Colonic mucosa (tissue), 4 donors: ENCODE data around the gene XRCC4. TPM values are rescaled to one million over a fixed set of nuclear protein-coding genes. Genes with fewer than 3 reads are reported as not detected.
"Not testable (repeated sequence)": the region's sequence is repeated elsewhere in the genome, so short reads cannot be mapped to it uniquely, and the experiment has no call there.

Experiments used
- DNase-seq: peaks from one replicate; pipeline ENCODE4 v3.0.0-alpha.2; 2020
- H3K27ac ChIP-seq: fragments of 200-600 bp; one replicate; pipeline ENCODE4 v1.8.0; 2021
- H3K27me3 ChIP-seq: fragments of 200-600 bp; one replicate; pipeline ENCODE4 v1.8.0; 2021
- H3K36me3 ChIP-seq: fragments of 200-600 bp; one replicate; pipeline ENCODE4 v1.8.0; 2021
- H3K4me1 ChIP-seq: fragments of 200-600 bp; one replicate; pipeline ENCODE4 v1.8.0; 2021; ENCODE audit warnings: mild to moderate bottlenecking
- H3K4me3 ChIP-seq: fragments of 200-600 bp; one replicate; pipeline ENCODE4 v1.8.0; 2021
- H3K9ac ChIP-seq, 2 donors: one replicate each; pipeline ENCODE4 v1.7.0; 2013; ENCODE audit warnings: control low read depth in 2 of 2, low read depth in 2 of 2, low read length in 2 of 2
- H3K9me3 ChIP-seq: fragments of 200-600 bp; one replicate; pipeline ENCODE4 v1.8.0; 2021
- intact Hi-C: fragments of 100-400 bp; cut with DNase I; formaldehyde crosslinking; loops from one replicate; pipeline ENCODE4 v1.14.1; 2022
- total RNA-seq, 2 donors: library from RNA; stranded (reverse); fragmentation: NEBNext Ultra II Directional in 1 of 2; extraction: Animal tissue kit (Norgen Biotek cat#: 25700) in 1 of 2; gene quantifications; one replicate each; pipeline ENCODE4 v1.2.1, GENCODE V29; 2021
- TF ChIP-seq, protein P1 (sequence below): fragments of 200-600 bp; IDR thresholded peaks from one replicate; pipeline ENCODE4 v1.8.0; 2022; ENCODE audit warnings: antibody characterized with exemption, mild to moderate bottlenecking
- donor health status: healthy.
- donor health status: DM: no; HTN: no; CAD: no.
- donor health status: DM: no; HTN: no; CAD: no.

Gene XRCC4
- total RNA-seq, 2 donors from 2014 or later = 5.7 to 8.7 TPM

DNA sequence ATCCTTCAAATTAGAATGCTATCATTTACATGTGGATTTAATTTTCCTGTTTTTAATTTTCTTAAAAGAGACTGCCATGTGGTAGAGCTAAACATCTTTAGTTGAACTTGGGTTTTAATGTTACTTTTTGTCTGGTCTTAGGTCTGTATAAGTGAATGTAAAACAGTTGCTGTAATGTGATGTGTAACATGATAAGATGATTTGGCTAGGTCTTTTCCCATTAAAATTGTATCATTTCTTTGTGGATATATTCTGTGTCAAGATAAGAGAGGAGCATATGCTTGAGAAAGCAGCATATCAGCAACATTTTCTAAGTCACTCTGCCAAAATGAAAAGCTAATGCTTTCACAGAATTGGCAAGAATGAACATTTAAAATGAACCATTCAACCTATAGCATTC, 18.6 kb upstream of the XRCC4 start:
- no peaks in the 10 kb centered on the region for H3K36me3 ChIP-seq
- TF ChIP-seq, protein P1, sequence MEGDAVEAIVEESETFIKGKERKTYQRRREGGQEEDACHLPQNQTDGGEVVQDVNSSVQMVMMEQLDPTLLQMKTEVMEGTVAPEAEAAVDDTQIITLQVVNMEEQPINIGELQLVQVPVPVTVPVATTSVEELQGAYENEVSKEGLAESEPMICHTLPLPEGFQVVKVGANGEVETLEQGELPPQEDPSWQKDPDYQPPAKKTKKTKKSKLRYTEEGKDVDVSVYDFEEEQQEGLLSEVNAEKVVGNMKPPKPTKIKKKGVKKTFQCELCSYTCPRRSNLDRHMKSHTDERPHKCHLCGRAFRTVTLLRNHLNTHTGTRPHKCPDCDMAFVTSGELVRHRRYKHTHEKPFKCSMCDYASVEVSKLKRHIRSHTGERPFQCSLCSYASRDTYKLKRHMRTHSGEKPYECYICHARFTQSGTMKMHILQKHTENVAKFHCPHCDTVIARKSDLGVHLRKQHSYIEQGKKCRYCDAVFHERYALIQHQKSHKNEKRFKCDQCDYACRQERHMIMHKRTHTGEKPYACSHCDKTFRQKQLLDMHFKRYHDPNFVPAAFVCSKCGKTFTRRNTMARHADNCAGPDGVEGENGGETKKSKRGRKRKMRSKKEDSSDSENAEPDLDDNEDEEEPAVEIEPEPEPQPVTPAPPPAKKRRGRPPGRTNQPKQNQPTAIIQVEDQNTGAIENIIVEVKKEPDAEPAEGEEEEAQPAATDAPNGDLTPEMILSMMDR = no peak
- H3K4me3 ChIP-seq = no peak overlapping the region
- DNase-seq = no peak
- H3K9me3 ChIP-seq = no peaks in the 10 kb centered on the region
- H3K27ac ChIP-seq = no peak overlapping the region
- no peaks in the 10 kb centered on the region for H3K27me3 ChIP-seq
- intact Hi-C loops = no loop called here
- H3K4me1 ChIP-seq = no peaks in the 10 kb centered on the region
- no peak overlapping the region for H3K9ac ChIP-seq

DNA sequence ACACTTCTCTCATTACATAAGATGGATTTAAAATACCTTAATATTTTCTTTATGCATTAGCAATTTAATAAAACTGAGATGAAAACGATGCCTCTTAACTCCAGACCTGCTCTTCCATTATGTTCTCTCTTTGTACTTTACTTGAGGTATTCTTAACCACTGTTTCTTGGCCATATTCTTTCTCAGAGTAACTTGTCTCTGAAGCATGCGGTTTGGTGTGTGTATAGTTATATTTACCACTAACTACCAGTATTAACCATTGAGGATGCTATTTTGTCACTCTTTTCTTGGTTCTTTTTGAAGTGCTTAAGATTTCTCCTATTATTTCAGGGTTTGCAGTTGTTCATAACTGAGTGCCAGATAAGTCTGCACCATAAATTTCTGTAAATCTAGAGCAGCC, 18.0 kb upstream of the XRCC4 start:
- intact Hi-C loops = no loop called here
- TF ChIP-seq, protein P1 = no peak
- no peaks in the 10 kb centered on the region for H3K4me1 ChIP-seq
- no peak overlapping the region for H3K27ac ChIP-seq
- H3K9ac ChIP-seq = no peak overlapping the region
- H3K9me3 ChIP-seq = no peaks in the 10 kb centered on the region
- no peak overlapping the region for H3K4me3 ChIP-seq
- no peaks in the 10 kb centered on the region for H3K27me3 ChIP-seq
- DNase-seq = no peak
- no peaks in the 10 kb centered on the region for H3K36me3 ChIP-seq

DNA sequence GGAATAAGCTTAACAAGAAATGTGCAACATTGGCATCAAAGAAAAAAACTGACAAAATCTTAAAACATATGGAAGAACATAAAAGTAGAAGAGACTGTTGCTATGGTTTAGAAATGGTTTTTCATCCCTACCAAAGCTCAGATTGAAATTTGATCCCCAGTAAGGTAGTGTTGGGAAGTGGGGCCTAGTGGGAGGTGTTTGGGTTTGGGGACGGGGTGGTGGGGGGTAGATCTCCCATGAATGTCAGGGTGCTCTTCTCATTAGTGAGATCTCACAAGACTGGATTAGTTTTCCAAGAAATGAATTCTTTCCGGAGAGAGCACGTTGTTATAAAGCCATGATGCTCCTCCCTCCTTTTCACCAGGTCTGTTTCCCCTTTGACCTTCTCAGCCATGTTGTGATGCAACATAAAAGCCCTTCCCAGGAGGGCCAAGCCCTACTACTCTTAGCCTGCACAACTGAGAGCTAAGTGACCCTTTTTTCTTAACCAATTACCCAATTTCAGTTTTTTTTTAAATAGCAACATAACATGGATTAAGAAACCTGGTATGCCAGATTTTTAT, 10.7 kb upstream of the XRCC4 start:
- intact Hi-C loops = no loop called here
- DNase-seq = no peak
- TF ChIP-seq, protein P1 = no peak
- Histone ChIP-seq H3K27ac (no peak overlapping the region), H3K36me3 (no peaks in the 10 kb centered on the region), H3K27me3 (no peaks in the 10 kb centered on the region), H3K9ac (no peak overlapping the region), H3K9me3 (no peaks in the 10 kb centered on the region), H3K4me1 (no peaks in the 10 kb centered on the region), H3K4me3 (no peak overlapping the region)

DNA sequence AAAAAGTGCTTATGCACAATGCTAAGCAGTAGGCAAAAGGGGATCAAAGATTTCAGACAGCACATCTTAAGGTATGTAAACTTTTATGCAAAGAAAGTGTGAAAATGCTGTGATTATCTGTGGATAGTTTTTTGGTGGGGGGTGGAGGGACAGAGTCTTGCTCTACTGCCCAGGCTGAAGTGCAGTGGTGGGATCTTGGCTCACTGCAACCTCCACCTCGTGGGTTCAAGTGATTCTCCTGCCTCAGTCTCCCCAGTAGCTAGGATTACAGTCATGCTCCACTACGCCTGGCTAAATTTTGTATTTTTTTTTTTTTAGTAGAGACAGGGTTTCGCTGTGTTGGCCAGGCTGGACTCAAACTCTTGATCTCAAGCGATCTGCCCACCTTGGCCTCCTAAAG, 10.0 kb upstream of the XRCC4 start:
- intact Hi-C loops, H3K9ac ChIP-seq, H3K27ac ChIP-seq, H3K4me1 ChIP-seq, H3K9me3 ChIP-seq, H3K4me3 ChIP-seq, H3K36me3 ChIP-seq, H3K27me3 ChIP-seq, DNase-seq: not testable (repeated sequence)

GRCh38 chr5:83069096-83069799, 8.1 kb upstream of the XRCC4 start:
- Histone ChIP-seq H3K4me1 (no peaks in the 10 kb centered on the region), H3K4me3 (no peak overlapping the region), H3K9me3 (no peaks in the 10 kb centered on the region), H3K36me3 (no peaks in the 10 kb centered on the region), H3K27ac (no peak overlapping the region), H3K27me3 (no peaks in the 10 kb centered on the region), H3K9ac (no peak overlapping the region)
- no peak for DNase-seq
- TF ChIP-seq, protein P1 = no peak
- intact Hi-C loops = no loop called here

DNA sequence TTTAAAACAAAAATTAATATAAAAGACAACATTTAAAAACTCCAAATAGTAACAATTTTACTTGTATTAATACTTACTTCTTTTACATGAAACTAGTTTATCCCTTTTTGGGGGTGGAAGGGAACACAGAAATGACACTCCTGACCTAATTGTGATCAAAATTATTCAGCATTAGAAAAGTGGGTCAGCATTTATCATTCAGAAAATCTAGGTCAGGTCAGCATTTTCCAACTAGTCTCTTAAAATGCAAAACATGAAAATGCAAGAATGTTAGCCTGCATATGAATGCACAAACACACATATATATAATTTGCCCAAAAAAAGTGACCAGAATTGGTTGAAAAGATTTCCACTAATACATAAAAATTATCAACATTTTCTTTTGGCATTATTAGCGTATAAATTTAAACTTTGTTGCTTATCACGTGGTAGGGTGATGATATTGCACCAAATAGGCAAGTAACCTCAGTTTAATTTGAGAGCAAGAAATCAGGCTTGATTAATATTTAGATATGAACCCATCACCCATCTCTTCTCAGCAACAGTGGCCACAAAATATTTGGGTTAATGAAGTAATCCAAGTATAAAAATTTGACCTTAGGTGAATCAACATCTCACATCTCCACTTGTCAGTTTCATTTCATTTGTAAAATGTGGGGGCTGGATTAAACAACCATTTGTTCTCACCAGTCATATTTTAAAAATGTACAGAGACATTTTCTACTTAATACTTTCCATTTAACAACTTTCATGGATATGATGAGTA, 5.9 kb upstream of the XRCC4 start:
- H3K4me1 ChIP-seq = no peaks in the 10 kb centered on the region
- TF ChIP-seq, protein P1 = no peak
- no peaks in the 10 kb centered on the region for H3K36me3 ChIP-seq
- no peaks in the 10 kb centered on the region for H3K27me3 ChIP-seq
- intact Hi-C loops = no loop called here
- no peak overlapping the region for H3K4me3 ChIP-seq
- H3K9ac ChIP-seq = no peak overlapping the region
- DNase-seq = no peak
- H3K27ac ChIP-seq = no peak overlapping the region
- no peaks in the 10 kb centered on the region for H3K9me3 ChIP-seq
